SK-N-SH (cell line): Measurements from ENCODE around the gene SLIT2. TPM values are rescaled to one million over a fixed set of nuclear protein-coding genes. Genes with fewer than 3 reads are reported as not detected.
A peak's percentile ranks its signal among the peaks of the same experiment; 100 is the strongest.

Experiments
- CTCF ChIA-PET: fragments of 300-600, 350-600 bp; formaldehyde crosslinking; extraction: SDS; loops from one replicate; lab custom pipeline; 2021; lab: Yijun Ruan, JAX
- POLR2A ChIA-PET: fragments of 350-600 bp; sonication (Branson Sonifier 250); formaldehyde crosslinking; extraction: SDS; loops from one replicate; lab custom pipeline; 2020; ENCODE audit warnings: antibody characterized with exemption, inconsistent platforms; lab: Yijun Ruan, JAX
- DNase-seq: peaks from one replicate; pipeline ENCODE4 v3.0.0; 2012
- H2AFZ ChIP-seq: fragments of 200-600 bp; sonication (generic); 2 replicates; pipeline ENCODE4 v1.8.1; 2016; ENCODE audit warnings: antibody characterized with exemption, mild to moderate bottlenecking, low read depth
- H3F3A ChIP-seq: fragments of 200-600 bp; sonication (generic); replicated peaks from 2 replicates; pipeline ENCODE3; 2016; ENCODE audit warnings: antibody characterized with exemption, mild to moderate bottlenecking; ENCODE audit not compliant: insufficient read depth
- H3K27ac ChIP-seq, 2 experiments: fragments of 200-500 bp in 1 of 2; fragments of 200-600 bp in 1 of 2; sonication (Bioruptor generic) in 1 of 2; sonication (generic), shearing (Covaris generic) in 1 of 2; 2 replicates each; pipeline versions ENCODE4 v1.5.1 to v1.6.1; 2014 to 2016; ENCODE audit warnings: low read depth in 2 of 2, inconsistent platforms in 1 of 2, low read length in 1 of 2, mild to moderate bottlenecking in 1 of 2, mixed read lengths in 1 of 2
- H3K27me3 ChIP-seq: fragments of 200-600 bp; sonication (generic), shearing (Covaris generic); 2 replicates; pipeline ENCODE4 v1.6.1; 2016; ENCODE audit warnings: mixed run types; ENCODE audit not compliant: insufficient read depth
- H3K36me3 ChIP-seq, 2 experiments: fragments of 200-500 bp in 1 of 2; fragments of 200-600 bp in 1 of 2; sonication (Bioruptor generic) in 1 of 2; sonication (generic) in 1 of 2; replicated peaks in 1 of 2; 2 replicates each; pipeline versions ENCODE3 to v1.5.1; 2014 to 2016; ENCODE audit warnings: low read length in 1 of 2, mild to moderate bottlenecking in 1 of 2; ENCODE audit not compliant: insufficient read depth in 2 of 2, control insufficient read depth in 1 of 2
- H3K4me1 ChIP-seq, 2 experiments: fragments of 200-500 bp in 1 of 2; fragments of 200-600 bp in 1 of 2; sonication (Bioruptor generic) in 1 of 2; sonication (generic), shearing (Covaris generic) in 1 of 2; 2 replicates each; pipeline versions ENCODE4 v1.5.1 to v1.6.1; 2014 to 2016; ENCODE audit warnings: low read depth in 1 of 2, low read length in 1 of 2, mixed run types in 1 of 2; ENCODE audit not compliant: insufficient read depth in 2 of 2, control insufficient read depth in 1 of 2
- H3K4me2 ChIP-seq: fragments of 200-600 bp; sonication (generic), shearing (Covaris generic); 2 replicates; pipeline ENCODE4 v1.6.1; 2017; ENCODE audit warnings: mixed run types
- H3K4me3 ChIP-seq, 2 experiments: fragments of 200-500 bp in 1 of 2; fragments of 200-600 bp in 1 of 2; sonication (Bioruptor generic) in 1 of 2; sonication (generic), shearing (Covaris generic) in 1 of 2; 2 replicates each; pipeline versions ENCODE4 v1.5.1 to v1.8.1; 2014 to 2016; ENCODE audit warnings: low read depth in 2 of 2, inconsistent platforms in 1 of 2, low read length in 1 of 2, mild to moderate bottlenecking in 1 of 2, mixed read lengths in 1 of 2, moderate library complexity in 1 of 2
- H3K79me2 ChIP-seq: fragments of 200-600 bp; sonication (generic); 2 replicates; pipeline ENCODE4 v1.8.1; 2017; ENCODE audit warnings: mild to moderate bottlenecking; ENCODE audit not compliant: insufficient read depth
- H3K9ac ChIP-seq: fragments of 200-600 bp; sonication (generic); 2 replicates; pipeline ENCODE4 v1.6.1; 2017; ENCODE audit warnings: mixed run types
- H3K9me2 ChIP-seq: fragments of 200-600 bp; sonication (generic); 2 replicates; pipeline ENCODE4 v1.6.1; 2017; ENCODE audit warnings: mixed run types
- H3K9me3 ChIP-seq: fragments of 200-600 bp; sonication (generic); 2 replicates; pipeline ENCODE4 v1.6.1; 2017; ENCODE audit warnings: mixed run types, mild to moderate bottlenecking, moderate library complexity
- H4K20me1 ChIP-seq: fragments of 200-600 bp; sonication (generic); 2 replicates; pipeline ENCODE4 v1.6.1; 2017; ENCODE audit warnings: mild to moderate bottlenecking, mixed run types; ENCODE audit not compliant: insufficient read depth
- ELF1 ChIP-seq: IDR thresholded peaks from 2 replicates; pipeline ENCODE4 v1.4.0; 2012
- EZH2phosphoT487 ChIP-seq: fragments of 200-600 bp; sonication (generic); IDR thresholded peaks from 2 replicates; pipeline ENCODE4 v1.6.1; 2017; ENCODE audit warnings: low read depth, mixed run types, mild to moderate bottlenecking, antibody characterized with exemption, moderate library complexity, borderline replicate concordance
- JUND ChIP-seq: IDR thresholded peaks from 2 replicates; pipeline ENCODE4 v1.4.0; 2012
- NFIC ChIP-seq: IDR thresholded peaks from 2 replicates; pipeline ENCODE4 v1.4.0; 2012; ENCODE audit warnings: borderline replicate concordance
- RAD21 ChIP-seq: IDR thresholded peaks from 2 replicates; pipeline ENCODE4 v1.6.1; 2012; ENCODE audit warnings: mild to moderate bottlenecking, low read length
- SIN3A ChIP-seq: IDR thresholded peaks from 2 replicates; pipeline ENCODE4 v1.6.1; 2012; ENCODE audit warnings: low read depth, mild to moderate bottlenecking, low read length, moderate library complexity, borderline replicate concordance
- SMC3 ChIP-seq: IDR thresholded peaks from 2 replicates; pipeline ENCODE4 v1.6.1; 2012; ENCODE audit warnings: low read depth, low read length, improper control_type of control experiment
- TCF12 ChIP-seq: IDR thresholded peaks from 2 replicates; pipeline ENCODE4 v1.4.0; 2012
- YY1 ChIP-seq: IDR thresholded peaks from 2 replicates; pipeline ENCODE4 v1.4.0; 2012; ENCODE audit warnings: low read depth, mild to moderate bottlenecking
- WGBS: methylation state at CpG from one replicate; pipeline ENCODE4 v1.1.6; 2017; ENCODE audit warnings: low lambda C conversion rate; 5-methylcytosine and 5-hydroxymethylcytosine counted together
- polyA plus RNA-seq, 3 experiments: library from polyadenylated mRNA; depleted of rRNA; stranded (reverse); fragments of >200 nt; gene quantifications; 2 replicates each; pipeline ENCODE4 v1.2.3, GENCODE V29; 2012
- TF ChIP-seq, protein P1 (sequence below): IDR thresholded peaks from 2 replicates; pipeline ENCODE4 v1.4.0; 2012; ENCODE audit warnings: low read depth
- TF ChIP-seq, protein P2 (sequence below): IDR thresholded peaks from 2 replicates; pipeline ENCODE4 v1.4.0; 2012; ENCODE audit warnings: low read depth, borderline replicate concordance
- TF ChIP-seq, protein P3 (sequence below): fragments of 200-600 bp; sonication (generic); IDR thresholded peaks from 2 replicates; pipeline ENCODE4 v1.6.1; 2017; ENCODE audit warnings: antibody characterized with exemption, mild to moderate bottlenecking, moderate library complexity
- TF ChIP-seq, protein P4 (sequence below): fragments of 150-350 bp; IDR thresholded peaks from 2 replicates; pipeline ENCODE4 v1.6.1; 2017; ENCODE audit warnings: antibody characterized with exemption, low read length, low read depth, borderline replicate concordance
- TF ChIP-seq, protein P5 (sequence below): IDR thresholded peaks from 2 replicates; pipeline ENCODE4 v1.6.1; 2012; ENCODE audit warnings: mild to moderate bottlenecking, low read depth, low read length, moderate library complexity

The SLIT2 gene
- polyA plus RNA-seq, 1 of the 3 experiments (the other 2 are of a cell fraction): 68.7 TPM

DNA sequence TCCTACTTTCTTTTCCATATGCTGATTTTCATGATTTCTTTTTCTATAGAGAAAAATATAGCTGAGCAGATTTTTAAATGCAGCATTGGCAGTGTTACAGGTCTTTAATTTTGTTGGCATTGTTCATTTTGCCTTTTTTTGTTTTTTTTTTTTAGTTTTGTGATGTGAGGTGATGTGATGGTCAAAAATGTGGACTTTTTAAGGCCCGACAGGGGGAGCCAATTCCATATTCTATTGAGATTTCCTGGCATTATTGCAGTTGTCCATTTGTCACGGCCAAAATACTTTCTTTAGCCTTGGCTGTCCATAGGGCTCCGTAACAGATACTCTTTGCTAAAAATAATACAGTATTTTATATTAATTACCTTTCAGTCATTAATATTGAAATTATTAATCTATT is 47.8 kb downstream of the SLIT2 start:
- H3K27me3 ChIP-seq: no peaks in the 10 kb centered on the region
- H3K27ac ChIP-seq: no peak overlapping the region
- no peaks in the 10 kb centered on the region for H3K9me3 ChIP-seq
- peaks cover 0 to 29% of the 10 kb centered on the region in 2 experiments for H3K36me3 ChIP-seq
- CTCF ChIA-PET: interaction anchor here (0.8 to 2.0 kb wide), 9 partner anchors 10 to 385 kb away, joined by 3 to 7 read pairs (median 4); no protein-coding TSS in a partner anchor
- no peak overlapping the region for H2AFZ ChIP-seq
- H3K9me2 ChIP-seq: no peaks in the 10 kb centered on the region
- 49% methylated on average over 3 of the region's 3 CpGs for WGBS
- H3K79me2 ChIP-seq: peaks cover 83% of the 10 kb centered on the region
- POLR2A ChIA-PET: no interaction called here
- H3K4me3 ChIP-seq: no peak overlapping the region
- H3K4me1 ChIP-seq: no peaks in the 10 kb centered on the region; a peak in 2 of 4 replicates
- H3K4me2 ChIP-seq: no peak overlapping the region
- H3F3A ChIP-seq: peaks cover 3% of the 10 kb centered on the region
- TF ChIP-seq, protein P1, sequence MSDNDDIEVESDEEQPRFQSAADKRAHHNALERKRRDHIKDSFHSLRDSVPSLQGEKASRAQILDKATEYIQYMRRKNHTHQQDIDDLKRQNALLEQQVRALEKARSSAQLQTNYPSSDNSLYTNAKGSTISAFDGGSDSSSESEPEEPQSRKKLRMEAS: no peak
- peak; percentile 28; the same call in 1 of the 2 replicates for TF ChIP-seq SMC3
- TF ChIP-seq, protein P2, sequence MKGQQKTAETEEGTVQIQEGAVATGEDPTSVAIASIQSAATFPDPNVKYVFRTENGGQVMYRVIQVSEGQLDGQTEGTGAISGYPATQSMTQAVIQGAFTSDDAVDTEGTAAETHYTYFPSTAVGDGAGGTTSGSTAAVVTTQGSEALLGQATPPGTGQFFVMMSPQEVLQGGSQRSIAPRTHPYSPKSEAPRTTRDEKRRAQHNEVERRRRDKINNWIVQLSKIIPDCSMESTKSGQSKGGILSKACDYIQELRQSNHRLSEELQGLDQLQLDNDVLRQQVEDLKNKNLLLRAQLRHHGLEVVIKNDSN: no peak
- peak; percentile 66 for TF ChIP-seq RAD21
- TF ChIP-seq, protein P3, sequence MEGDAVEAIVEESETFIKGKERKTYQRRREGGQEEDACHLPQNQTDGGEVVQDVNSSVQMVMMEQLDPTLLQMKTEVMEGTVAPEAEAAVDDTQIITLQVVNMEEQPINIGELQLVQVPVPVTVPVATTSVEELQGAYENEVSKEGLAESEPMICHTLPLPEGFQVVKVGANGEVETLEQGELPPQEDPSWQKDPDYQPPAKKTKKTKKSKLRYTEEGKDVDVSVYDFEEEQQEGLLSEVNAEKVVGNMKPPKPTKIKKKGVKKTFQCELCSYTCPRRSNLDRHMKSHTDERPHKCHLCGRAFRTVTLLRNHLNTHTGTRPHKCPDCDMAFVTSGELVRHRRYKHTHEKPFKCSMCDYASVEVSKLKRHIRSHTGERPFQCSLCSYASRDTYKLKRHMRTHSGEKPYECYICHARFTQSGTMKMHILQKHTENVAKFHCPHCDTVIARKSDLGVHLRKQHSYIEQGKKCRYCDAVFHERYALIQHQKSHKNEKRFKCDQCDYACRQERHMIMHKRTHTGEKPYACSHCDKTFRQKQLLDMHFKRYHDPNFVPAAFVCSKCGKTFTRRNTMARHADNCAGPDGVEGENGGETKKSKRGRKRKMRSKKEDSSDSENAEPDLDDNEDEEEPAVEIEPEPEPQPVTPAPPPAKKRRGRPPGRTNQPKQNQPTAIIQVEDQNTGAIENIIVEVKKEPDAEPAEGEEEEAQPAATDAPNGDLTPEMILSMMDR: peak; percentile 67
- TF ChIP-seq SIN3A: no peak
- TF ChIP-seq, protein P4, sequence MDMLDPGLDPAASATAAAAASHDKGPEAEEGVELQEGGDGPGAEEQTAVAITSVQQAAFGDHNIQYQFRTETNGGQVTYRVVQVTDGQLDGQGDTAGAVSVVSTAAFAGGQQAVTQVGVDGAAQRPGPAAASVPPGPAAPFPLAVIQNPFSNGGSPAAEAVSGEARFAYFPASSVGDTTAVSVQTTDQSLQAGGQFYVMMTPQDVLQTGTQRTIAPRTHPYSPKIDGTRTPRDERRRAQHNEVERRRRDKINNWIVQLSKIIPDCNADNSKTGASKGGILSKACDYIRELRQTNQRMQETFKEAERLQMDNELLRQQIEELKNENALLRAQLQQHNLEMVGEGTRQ: no peak
- peaks cover 19% of the 10 kb centered on the region; the same call in 1 of the 2 replicates for H4K20me1 ChIP-seq
- peak; percentile 32 for DNase-seq
- no peak overlapping the region for H3K9ac ChIP-seq

DNA sequence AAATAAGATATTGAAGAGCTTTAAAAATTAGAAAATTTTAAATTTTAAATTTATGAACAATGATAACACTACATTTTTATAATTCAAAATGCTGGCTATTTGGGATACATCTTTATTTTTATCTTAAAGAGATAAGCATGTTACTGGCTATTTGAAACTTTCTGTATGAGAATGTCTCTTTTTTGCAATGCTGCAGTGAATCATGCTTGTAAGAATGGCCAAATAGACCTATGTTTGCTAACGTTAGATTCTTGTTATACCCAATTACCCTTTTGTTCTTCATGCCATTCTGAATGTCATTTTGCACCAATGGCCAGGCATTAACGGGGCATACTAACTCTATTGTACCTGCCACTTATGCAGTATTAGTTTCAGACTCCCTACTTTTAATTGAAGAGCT is 49.5 kb downstream of the SLIT2 start:
- no peak for DNase-seq
- H4K20me1 ChIP-seq: peaks cover 19% of the 10 kb centered on the region; the same call in 1 of the 2 replicates
- H2AFZ ChIP-seq: no peak overlapping the region
- no peaks in the 10 kb centered on the region for H3K9me2 ChIP-seq
- no peak overlapping the region for H3K27ac ChIP-seq
- peaks cover 73% of the 10 kb centered on the region for H3K79me2 ChIP-seq
- H3K4me1 ChIP-seq: no peaks in the 10 kb centered on the region; a peak in 2 of 4 replicates
- H3K9ac ChIP-seq: no peak overlapping the region
- H3K27me3 ChIP-seq: no peaks in the 10 kb centered on the region
- TF ChIP-seq NFIC: no peak
- TF ChIP-seq JUND: no peak
- no peak for TF ChIP-seq EZH2phosphoT487
- TF ChIP-seq TCF12: no peak
- TF ChIP-seq, protein P3: no peak
- TF ChIP-seq, protein P5, sequence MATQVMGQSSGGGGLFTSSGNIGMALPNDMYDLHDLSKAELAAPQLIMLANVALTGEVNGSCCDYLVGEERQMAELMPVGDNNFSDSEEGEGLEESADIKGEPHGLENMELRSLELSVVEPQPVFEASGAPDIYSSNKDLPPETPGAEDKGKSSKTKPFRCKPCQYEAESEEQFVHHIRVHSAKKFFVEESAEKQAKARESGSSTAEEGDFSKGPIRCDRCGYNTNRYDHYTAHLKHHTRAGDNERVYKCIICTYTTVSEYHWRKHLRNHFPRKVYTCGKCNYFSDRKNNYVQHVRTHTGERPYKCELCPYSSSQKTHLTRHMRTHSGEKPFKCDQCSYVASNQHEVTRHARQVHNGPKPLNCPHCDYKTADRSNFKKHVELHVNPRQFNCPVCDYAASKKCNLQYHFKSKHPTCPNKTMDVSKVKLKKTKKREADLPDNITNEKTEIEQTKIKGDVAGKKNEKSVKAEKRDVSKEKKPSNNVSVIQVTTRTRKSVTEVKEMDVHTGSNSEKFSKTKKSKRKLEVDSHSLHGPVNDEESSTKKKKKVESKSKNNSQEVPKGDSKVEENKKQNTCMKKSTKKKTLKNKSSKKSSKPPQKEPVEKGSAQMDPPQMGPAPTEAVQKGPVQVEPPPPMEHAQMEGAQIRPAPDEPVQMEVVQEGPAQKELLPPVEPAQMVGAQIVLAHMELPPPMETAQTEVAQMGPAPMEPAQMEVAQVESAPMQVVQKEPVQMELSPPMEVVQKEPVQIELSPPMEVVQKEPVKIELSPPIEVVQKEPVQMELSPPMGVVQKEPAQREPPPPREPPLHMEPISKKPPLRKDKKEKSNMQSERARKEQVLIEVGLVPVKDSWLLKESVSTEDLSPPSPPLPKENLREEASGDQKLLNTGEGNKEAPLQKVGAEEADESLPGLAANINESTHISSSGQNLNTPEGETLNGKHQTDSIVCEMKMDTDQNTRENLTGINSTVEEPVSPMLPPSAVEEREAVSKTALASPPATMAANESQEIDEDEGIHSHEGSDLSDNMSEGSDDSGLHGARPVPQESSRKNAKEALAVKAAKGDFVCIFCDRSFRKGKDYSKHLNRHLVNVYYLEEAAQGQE: no peak
- no peak for TF ChIP-seq YY1
- no peak for TF ChIP-seq ELF1
- TF ChIP-seq, protein P4: no peak
- 50% methylated on average over 2 of the region's 2 CpGs for WGBS
- no peak overlapping the region for H3K4me2 ChIP-seq
- H3K9me3 ChIP-seq: no peaks in the 10 kb centered on the region
- CTCF ChIA-PET: interaction anchor here (0.7 to 1.2 kb wide), 5 partner anchors 35 to 383 kb away, joined by 3 to 6 read pairs (median 3); no protein-coding TSS in a partner anchor
- no peak overlapping the region for H3K4me3 ChIP-seq
- POLR2A ChIA-PET: no interaction called here
- peaks cover 0 to 19% of the 10 kb centered on the region in 2 experiments for H3K36me3 ChIP-seq
- H3F3A ChIP-seq: peaks cover 3% of the 10 kb centered on the region
